Gastroesophageal sphincter (tissue), 3 donors: Measurements from ENCODE around the gene PCDHGA1.
"Not testable (repeated sequence)": the region's sequence is repeated elsewhere in the genome, so short reads cannot be mapped to it uniquely, and the experiment has no call there.

Experiments used
- POLR2A ChIP-seq, 2 donors: fragments of 450-650 bp; IDR thresholded peaks; one replicate each; pipeline ENCODE4 v1.6.1; 2017; ENCODE audit warnings: antibody characterized with exemption in 2 of 2, mild to moderate bottlenecking in 2 of 2, moderate library complexity in 1 of 2
- POLR2AphosphoS5 ChIP-seq: sonication (generic); formaldehyde crosslinking; IDR thresholded peaks from one replicate; pipeline ENCODE4 v1.6.1; 2017; ENCODE audit warnings: antibody characterized with exemption
- TF ChIP-seq, protein P1 (sequence below), 4 experiments: fragments of 200-600 bp in 2 of 4; fragments of 450-650 bp in 2 of 4; sonication (generic) in 1 of 4; IDR thresholded peaks; one replicate each; pipeline ENCODE4 v1.5.1; 2017 to 2019; ENCODE audit warnings: antibody characterized with exemption in 4 of 4, mild to moderate bottlenecking in 2 of 4, moderate library complexity in 2 of 4

DNA sequence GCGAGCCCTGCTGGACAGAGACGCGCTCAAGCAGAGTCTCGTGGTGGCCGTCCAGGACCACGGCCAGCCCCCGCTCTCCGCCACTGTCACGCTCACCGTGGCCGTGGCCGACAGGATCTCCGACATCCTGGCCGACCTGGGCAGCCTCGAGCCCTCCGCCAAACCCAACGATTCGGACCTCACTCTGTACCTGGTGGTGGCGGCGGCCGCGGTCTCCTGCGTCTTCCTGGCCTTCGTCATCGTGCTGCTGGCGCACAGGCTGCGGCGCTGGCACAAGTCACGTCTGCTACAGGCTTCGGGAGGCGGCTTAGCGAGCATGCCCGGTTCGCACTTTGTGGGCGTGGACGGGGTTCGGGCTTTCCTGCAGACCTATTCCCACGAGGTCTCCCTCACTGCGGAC is 2.3 kb downstream of the PCDHGA1 start:
- TF ChIP-seq, protein P1, sequence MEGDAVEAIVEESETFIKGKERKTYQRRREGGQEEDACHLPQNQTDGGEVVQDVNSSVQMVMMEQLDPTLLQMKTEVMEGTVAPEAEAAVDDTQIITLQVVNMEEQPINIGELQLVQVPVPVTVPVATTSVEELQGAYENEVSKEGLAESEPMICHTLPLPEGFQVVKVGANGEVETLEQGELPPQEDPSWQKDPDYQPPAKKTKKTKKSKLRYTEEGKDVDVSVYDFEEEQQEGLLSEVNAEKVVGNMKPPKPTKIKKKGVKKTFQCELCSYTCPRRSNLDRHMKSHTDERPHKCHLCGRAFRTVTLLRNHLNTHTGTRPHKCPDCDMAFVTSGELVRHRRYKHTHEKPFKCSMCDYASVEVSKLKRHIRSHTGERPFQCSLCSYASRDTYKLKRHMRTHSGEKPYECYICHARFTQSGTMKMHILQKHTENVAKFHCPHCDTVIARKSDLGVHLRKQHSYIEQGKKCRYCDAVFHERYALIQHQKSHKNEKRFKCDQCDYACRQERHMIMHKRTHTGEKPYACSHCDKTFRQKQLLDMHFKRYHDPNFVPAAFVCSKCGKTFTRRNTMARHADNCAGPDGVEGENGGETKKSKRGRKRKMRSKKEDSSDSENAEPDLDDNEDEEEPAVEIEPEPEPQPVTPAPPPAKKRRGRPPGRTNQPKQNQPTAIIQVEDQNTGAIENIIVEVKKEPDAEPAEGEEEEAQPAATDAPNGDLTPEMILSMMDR (IDR thresholded peaks at IDR 0.05): not testable (repeated sequence)
- TF ChIP-seq POLR2A (IDR thresholded peaks at IDR 0.05); POLR2AphosphoS5: not testable (repeated sequence)
